Esophagus squamous epithelium (tissue), 5 donors: Measurements from ENCODE around the gene RANGAP1. TPM values are rescaled to one million over a fixed set of nuclear protein-coding genes. Genes with fewer than 3 reads are reported as not detected.

Experiments
- DNase-seq: peaks from one replicate; lab custom pipeline; 2025; lab: John Stamatoyannopoulos, UW
- H3K27ac ChIP-seq, 4 donors: fragments of 200-600 bp; sonication (generic); one replicate each; pipeline ENCODE4 v1.5.1; 2016 to 2019; ENCODE audit warnings: mild to moderate bottlenecking in 1 of 4
- H3K27me3 ChIP-seq, 4 donors: fragments of 200-600 bp; sonication (generic); 1 replicate in 3 of 4; 2 replicates in 1 of 4; pipeline versions ENCODE4 v1.5.1 to v1.6.0; 2017 to 2021; ENCODE audit warnings: antibody characterized with exemption in 1 of 4
- H3K36me3 ChIP-seq, 3 donors: fragments of 200-600 bp; sonication (generic); one replicate each; pipeline ENCODE4 v1.5.1; 2016 to 2019
- H3K4me1 ChIP-seq, 3 donors: fragments of 200-600 bp; sonication (generic); one replicate each; pipeline ENCODE4 v1.5.1; 2017 to 2019
- H3K4me3 ChIP-seq, 4 donors: fragments of 200-600 bp; sonication (generic); 1 replicate in 3 of 4; 2 replicates in 1 of 4; pipeline ENCODE4 v1.5.1; 2016 to 2019; ENCODE audit warnings: mild to moderate bottlenecking in 2 of 4, moderate library complexity in 1 of 4
- H3K9me3 ChIP-seq, 3 donors: fragments of 200-600 bp; sonication (generic); one replicate each; pipeline ENCODE4 v1.5.1; 2016 to 2019
- POLR2A ChIP-seq, 4 donors: fragments of 450-650 bp; IDR thresholded peaks; one replicate each; pipeline ENCODE4 v1.6.1; 2017; ENCODE audit warnings: antibody characterized with exemption in 4 of 4, mild to moderate bottlenecking in 4 of 4, moderate library complexity in 3 of 4
- WGBS, 2 donors: methylation state at CpG; one replicate each; pipeline ENCODE4 v1.1.5; 2018; 5-methylcytosine and 5-hydroxymethylcytosine counted together
- intact Hi-C: fragments of 100-400 bp; cut with DNase I; formaldehyde crosslinking; loops from one replicate; pipeline ENCODE4 v1.15.0; 2022
- total RNA-seq, 4 donors: library from RNA; depleted of rRNA; stranded (reverse); fragments of >200 nt; gene quantifications; one replicate each; pipeline ENCODE4 v1.1.0, GENCODE V29; 2016
- TF ChIP-seq, protein P1 (sequence below), 6 experiments: fragments of 450-650 bp in 4 of 6; fragments of 200-600 bp in 2 of 6; sonication (generic) in 2 of 6; IDR thresholded peaks; one replicate each; pipeline ENCODE4 v1.5.1; 2016 to 2019; ENCODE audit warnings: antibody characterized with exemption in 6 of 6, mild to moderate bottlenecking in 4 of 6, moderate library complexity in 4 of 6
- donor health status: DM: yes; HTN: yes; CAD: no.

RANGAP1 gene
- total RNA-seq, 4 donors from 2014 or later, result 80.1 to 98.5 (median 84.5) TPM

DNA sequence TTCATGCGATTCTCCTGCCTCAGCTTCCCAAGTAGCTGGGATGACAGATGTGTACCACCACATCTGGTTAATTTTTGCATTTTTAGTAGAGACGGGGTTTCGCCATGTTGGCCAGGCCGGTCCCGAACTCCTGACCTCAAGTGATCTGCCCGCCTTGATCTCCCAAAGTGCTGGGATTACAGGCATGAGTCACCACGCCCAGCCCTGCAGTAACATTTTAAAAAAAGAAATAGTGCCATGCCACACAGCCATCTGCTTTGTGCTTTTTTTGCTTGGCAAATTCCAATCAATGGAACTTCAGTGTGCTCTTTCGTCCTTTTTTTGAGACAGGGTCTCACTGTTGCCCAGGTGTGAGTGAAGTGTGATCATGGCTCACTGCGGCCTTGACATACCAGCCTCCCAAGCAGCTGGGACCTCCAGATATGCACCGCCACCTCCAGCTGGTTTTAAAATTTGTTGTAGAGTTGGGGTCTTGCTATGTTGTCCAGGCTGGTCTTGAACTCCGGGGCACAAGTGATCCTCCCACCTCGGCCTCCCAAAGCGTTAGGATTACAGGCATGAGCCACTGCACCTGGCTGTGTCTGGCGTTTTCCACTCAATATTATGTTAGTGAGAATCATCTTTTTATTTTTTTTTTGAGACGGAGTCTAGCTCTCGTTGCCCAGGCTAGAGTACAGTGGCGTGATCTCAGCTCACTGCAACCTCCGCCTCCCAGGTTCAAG lies 43.4 kb downstream of the RANGAP1 start:
- Histone ChIP-seq H3K4me1 (peaks cover 8 to 35% (median 10%) of the 10 kb centered on the region in 3 donors), H3K9me3 (no peaks in the 10 kb centered on the region), H3K27me3 (no peaks in the 10 kb centered on the region), H3K27ac (no peak overlapping the region), H3K4me3 (no peak overlapping the region), H3K36me3 (peaks cover 6 to 31% (median 10%) of the 10 kb centered on the region in 3 donors)
- intact Hi-C loops, result no loop called here
- WGBS, 2 donors, result 67 to 74% methylated on average over 17 to 18 of the region's 18 CpGs
- no peak for DNase-seq
- no peak for TF ChIP-seq POLR2A (IDR thresholded peaks at IDR 0.05)
- TF ChIP-seq, protein P1, sequence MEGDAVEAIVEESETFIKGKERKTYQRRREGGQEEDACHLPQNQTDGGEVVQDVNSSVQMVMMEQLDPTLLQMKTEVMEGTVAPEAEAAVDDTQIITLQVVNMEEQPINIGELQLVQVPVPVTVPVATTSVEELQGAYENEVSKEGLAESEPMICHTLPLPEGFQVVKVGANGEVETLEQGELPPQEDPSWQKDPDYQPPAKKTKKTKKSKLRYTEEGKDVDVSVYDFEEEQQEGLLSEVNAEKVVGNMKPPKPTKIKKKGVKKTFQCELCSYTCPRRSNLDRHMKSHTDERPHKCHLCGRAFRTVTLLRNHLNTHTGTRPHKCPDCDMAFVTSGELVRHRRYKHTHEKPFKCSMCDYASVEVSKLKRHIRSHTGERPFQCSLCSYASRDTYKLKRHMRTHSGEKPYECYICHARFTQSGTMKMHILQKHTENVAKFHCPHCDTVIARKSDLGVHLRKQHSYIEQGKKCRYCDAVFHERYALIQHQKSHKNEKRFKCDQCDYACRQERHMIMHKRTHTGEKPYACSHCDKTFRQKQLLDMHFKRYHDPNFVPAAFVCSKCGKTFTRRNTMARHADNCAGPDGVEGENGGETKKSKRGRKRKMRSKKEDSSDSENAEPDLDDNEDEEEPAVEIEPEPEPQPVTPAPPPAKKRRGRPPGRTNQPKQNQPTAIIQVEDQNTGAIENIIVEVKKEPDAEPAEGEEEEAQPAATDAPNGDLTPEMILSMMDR (IDR thresholded peaks at IDR 0.05), result no peak

DNA sequence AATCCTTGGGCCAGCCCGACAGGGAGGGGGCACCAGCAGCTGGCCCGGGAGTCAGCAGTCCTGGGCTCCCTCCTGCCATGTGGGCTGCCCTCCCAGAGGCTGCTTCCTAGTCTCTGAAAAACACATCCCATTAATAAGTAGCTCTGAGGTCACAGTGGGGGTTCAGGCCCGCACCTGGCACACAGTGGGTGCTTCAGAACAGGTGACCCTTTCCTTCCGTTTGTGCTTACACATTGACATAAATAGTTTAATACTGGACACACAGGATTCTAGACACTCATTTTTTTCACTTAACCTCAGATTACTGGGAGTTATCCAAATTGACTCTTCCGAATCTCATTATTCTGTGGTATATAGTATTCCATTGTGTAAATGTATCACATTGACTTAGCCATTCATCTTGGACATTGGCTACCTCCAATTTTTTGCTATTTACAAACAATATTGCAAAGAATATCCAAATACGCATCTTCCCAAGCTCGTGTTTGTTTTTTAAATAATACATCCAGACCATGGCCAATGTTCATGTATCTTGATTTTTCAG lies 44.8 kb downstream of the RANGAP1 start:
- 92 to 93% methylated on average over 5 of the region's 7 CpGs for WGBS, 2 donors
- Histone ChIP-seq H3K9me3 (no peaks in the 10 kb centered on the region), H3K27me3 (no peaks in the 10 kb centered on the region), H3K27ac (no peak overlapping the region), H3K4me1 (peaks cover 17 to 48% (median 21%) of the 10 kb centered on the region in 3 donors), H3K4me3 (no peak overlapping the region), H3K36me3 (peaks cover 1 to 17% (median 6%) of the 10 kb centered on the region in 3 donors)
- intact Hi-C loops, result no loop called here
- DNase-seq, result no peak
- TF ChIP-seq, protein P1 (IDR thresholded peaks at IDR 0.05), result no peak
- no peak for TF ChIP-seq POLR2A (IDR thresholded peaks at IDR 0.05)

DNA sequence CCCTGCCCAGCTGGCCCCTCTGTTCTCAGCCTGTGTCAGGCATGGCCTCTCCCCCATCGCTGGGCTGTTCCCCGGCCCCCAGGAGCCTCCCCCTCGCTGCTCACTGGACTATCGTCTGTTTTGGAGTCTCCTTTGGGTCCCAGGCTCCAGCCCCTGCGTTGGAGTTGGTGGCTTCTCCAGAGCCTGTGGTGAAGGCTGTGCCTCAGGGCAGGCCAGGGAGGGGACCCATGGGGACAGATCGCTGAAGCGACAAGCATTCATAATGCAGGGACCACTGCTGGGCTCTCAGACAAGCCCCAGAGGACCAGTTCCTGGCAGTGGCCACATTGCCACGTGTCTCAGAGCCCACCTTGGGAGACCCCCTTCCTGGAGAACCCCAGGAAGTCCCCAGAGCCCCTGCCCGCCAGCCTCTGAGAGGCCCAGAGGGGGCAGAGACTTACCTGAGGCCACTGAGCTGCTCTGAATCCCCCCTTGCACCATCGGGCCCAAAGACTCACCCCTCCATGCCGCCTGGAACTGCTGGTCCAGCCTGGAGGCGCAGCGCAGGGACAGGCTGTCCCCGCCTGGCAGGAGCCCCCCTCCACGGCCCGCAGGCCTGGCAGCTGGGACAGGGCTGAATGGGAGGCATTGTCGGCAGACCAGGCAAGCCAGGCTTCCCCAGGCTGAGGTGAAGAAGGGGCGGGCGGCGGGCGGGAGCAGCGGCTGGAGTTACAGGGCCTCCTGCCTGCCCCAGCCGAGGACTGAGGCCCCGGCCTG lies 45.4 kb downstream of the RANGAP1 start, which contains the start of gene CHADL:
Gene CHADL, minus strand, starts transcription at position 555 of the 756 bp plus-strand sequence. Its CDS starts 50 bp downstream, at position 505.
- TF ChIP-seq, protein P1 (IDR thresholded peaks at IDR 0.05), result no peak
- TF ChIP-seq POLR2A (IDR thresholded peaks at IDR 0.05), result no peak
- H3K4me1 ChIP-seq, result peaks cover 17 to 51% (median 22%) of the 10 kb centered on the region in 3 donors
- 57 to 75% methylated on average over 2 to 5 of the region's 24 CpGs for WGBS, 2 donors
- H3K27ac ChIP-seq, result no peak within 1 kb of the TSS
- H3K27me3 ChIP-seq, result no peaks in the 10 kb centered on the region
- DNase-seq, result no peak
- no peaks in the 10 kb centered on the region for H3K9me3 ChIP-seq
- intact Hi-C loops, result no loop called here
- no peak within 1 kb of the TSS for H3K4me3 ChIP-seq
- H3K36me3 ChIP-seq, result peaks cover 0 to 11% (median 0%) of the 10 kb centered on the region in 3 donors

DNA sequence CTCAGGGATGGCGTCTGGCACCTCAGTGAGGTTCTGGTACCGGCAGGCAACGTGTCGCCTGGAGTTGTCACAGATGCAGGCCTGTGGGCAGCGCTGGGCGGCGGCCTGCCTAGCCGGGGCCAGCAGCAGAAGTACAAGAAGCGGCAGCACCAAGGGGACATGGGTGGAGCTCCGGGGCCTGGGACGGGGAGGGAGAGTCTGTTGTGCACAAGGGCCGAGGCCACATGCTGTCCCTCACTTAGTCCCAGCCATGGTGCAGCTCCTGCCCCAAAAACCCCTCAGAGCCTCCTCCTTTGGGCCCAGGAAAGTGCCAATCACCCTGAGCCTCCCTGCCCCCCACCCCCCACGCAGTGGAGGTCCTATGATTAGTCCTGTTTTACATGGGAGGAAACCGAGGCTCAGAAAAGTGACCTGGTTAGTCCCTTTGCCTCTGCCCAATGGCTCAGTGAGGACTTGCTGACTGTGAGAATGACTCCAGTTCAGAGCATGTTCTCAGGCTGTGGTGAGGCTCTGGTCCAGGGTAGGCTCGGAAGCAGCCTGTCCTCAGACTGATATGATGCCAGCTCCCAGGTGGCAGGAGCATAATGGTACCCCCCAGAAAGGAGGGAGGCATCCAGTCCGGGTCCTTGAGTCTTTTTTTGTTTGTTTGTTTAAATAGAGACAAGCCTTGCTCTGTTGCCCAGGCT lies 46.4 kb downstream of the RANGAP1 start:
- DNase-seq, result no peak
- no peaks in the 10 kb centered on the region for H3K27me3 ChIP-seq
- no peak for TF ChIP-seq POLR2A (IDR thresholded peaks at IDR 0.05)
- TF ChIP-seq, protein P1 (IDR thresholded peaks at IDR 0.05), result no peak
- H3K4me3 ChIP-seq, result no peak overlapping the region
- H3K9me3 ChIP-seq, result no peaks in the 10 kb centered on the region
- no peak overlapping the region for H3K27ac ChIP-seq
- peaks cover 17 to 55% (median 22%) of the 10 kb centered on the region in 3 donors for H3K4me1 ChIP-seq
- 52 to 59% methylated on average over 2 to 4 of the region's 16 CpGs for WGBS, 2 donors
- peaks cover 0 to 1% (median 0%) of the 10 kb centered on the region in 3 donors for H3K36me3 ChIP-seq
- intact Hi-C loops, result no loop called here
